ENCODE results near the gene ADD2.

DNA sequence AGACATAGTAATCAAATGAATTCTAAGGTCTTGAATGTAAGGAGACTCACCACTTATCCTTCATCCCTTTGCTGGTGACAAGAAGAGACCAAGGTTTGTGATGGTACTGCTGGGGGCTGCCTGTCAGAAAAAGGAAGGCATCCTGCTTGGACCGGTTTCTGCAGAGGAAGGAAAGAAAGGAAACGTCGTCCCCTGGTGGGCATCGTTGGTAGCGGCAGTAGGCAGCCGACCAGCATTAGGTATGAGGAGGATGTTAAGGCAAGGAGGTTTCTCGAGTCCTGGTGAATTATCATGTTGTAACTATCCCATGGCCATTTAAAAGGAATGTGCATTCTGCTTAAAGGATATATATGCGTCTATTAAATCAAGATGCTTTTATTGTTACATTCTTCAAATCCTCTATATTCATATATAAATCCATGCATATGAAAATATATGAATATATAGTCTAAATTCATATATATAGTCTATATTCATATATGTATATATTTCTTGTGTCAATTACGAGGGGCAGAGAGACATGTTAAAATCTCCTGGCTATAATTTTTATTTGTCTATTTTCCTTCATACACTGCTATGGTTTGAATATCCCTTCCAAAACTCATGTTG, 120.0 kb downstream of the ADD2 start:
- no peak for TF ChIP-seq GATA2 (IDR thresholded peaks at IDR 0.05; ENCODE audit: low read depth, low read length)
- TF ChIP-seq GATA3 (IDR thresholded peaks at IDR 0.05; ENCODE audit: low read depth, low read length): no peak
